Peyer's patch (tissue), 4 donors: ENCODE results near the gene SACM1L. TPM values are rescaled to one million over a fixed set of nuclear protein-coding genes. Genes with fewer than 3 reads are reported as not detected.
"Not testable (repeated sequence)": the region's sequence is repeated elsewhere in the genome, so short reads cannot be mapped to it uniquely, and the experiment has no call there.

Experiments used
- DNase-seq, 3 donors: peaks; one replicate each; pipeline ENCODE4 v3.0.0-alpha.2; 2017 to 2019
- H3K27ac ChIP-seq, 4 donors: fragments of 200-600 bp; sonication (generic); one replicate each; pipeline ENCODE4 v1.5.1; 2016 to 2019
- H3K27me3 ChIP-seq, 2 donors: fragments of 200-600 bp; sonication (generic); one replicate each; pipeline ENCODE4 v1.5.1; 2019
- H3K36me3 ChIP-seq, 3 donors: fragments of 200-600 bp; sonication (generic); one replicate each; pipeline ENCODE4 v1.5.1; 2016 to 2019
- H3K4me1 ChIP-seq, 4 donors: fragments of 200-600 bp; sonication (generic); one replicate each; pipeline ENCODE4 v1.5.1; 2016 to 2019
- H3K4me3 ChIP-seq, 4 donors: fragments of 200-600 bp; sonication (generic); 1 replicate in 3 of 4; 2 replicates in 1 of 4; pipeline ENCODE4 v1.5.1; 2016 to 2019; ENCODE audit warnings: mild to moderate bottlenecking in 1 of 4
- H3K9me3 ChIP-seq, 4 donors: fragments of 200-600 bp; sonication (generic); one replicate each; pipeline ENCODE4 v1.5.1; 2016 to 2019; ENCODE audit warnings: mild to moderate bottlenecking in 1 of 4
- CTCF ChIP-seq, 6 experiments: fragments of 450-650 bp in 4 of 6; fragments of 200-600 bp in 2 of 6; sonication (generic) in 1 of 6; IDR thresholded peaks; one replicate each; pipeline ENCODE4 v1.5.1; 2017 to 2019; ENCODE audit warnings: antibody characterized with exemption in 6 of 6, mild to moderate bottlenecking in 3 of 6, moderate library complexity in 1 of 6
- POLR2A ChIP-seq, 2 donors: fragments of 450-650 bp; IDR thresholded peaks; one replicate each; pipeline ENCODE4 v1.5.1; 2017; ENCODE audit warnings: antibody characterized with exemption in 2 of 2, mild to moderate bottlenecking in 2 of 2, moderate library complexity in 2 of 2
- total RNA-seq, 4 donors: library from RNA; depleted of rRNA; stranded (reverse); fragments of >200 nt; gene quantifications; one replicate each; pipeline ENCODE4 v1.1.0, GENCODE V29; 2016

SACM1L gene
- total RNA-seq, 4 donors from 2014 or later: 42.0 to 79.2 (median 59.2) TPM

DNA sequence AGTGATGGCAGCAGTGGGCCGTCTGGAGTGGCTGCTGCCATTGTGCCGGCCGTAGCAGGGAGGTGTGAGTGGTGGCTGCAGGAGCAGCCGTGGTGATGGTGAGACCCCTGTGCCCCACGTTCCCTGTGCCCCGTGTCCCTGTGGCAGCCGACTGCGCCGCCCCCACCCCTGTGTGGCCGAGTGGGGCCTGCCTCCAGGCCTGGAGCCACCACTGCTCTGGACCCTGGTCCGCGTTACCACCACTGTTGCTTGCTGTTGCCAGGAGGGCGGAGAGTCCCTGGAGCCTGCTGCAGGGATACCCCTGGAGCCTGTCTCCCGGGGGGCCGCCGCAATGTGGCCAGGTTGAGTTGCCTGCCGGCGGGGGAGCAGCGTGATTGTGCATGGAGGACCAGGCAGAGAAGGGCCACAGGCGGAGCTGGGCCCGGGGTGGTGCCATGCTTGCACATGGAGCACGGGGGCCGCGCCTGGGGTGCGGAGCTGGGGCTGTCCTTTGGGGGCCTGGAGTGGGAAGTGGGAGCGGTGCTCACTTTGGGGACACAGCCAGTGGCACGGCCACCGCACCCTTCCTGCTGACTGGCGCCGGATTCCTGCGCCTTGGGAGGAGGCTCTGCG is 57.1 kb downstream of the SACM1L start:
- Histone ChIP-seq H3K9me3 (no peaks in the 10 kb centered on the region), H3K36me3 (peaks cover 0 to 44% (median 0%) of the 10 kb centered on the region in 3 donors), H3K27ac (no peak overlapping the region), H3K27me3 (no peaks in the 10 kb centered on the region), H3K4me3 (no peak overlapping the region), H3K4me1 (no peaks in the 10 kb centered on the region)
- peak in 1 of 3 donors; percentile 45 for DNase-seq
- no peak for TF ChIP-seq CTCF (IDR thresholded peaks at IDR 0.05)
- TF ChIP-seq POLR2A (IDR thresholded peaks at IDR 0.05): no peak

GRCh38 chr3:45746777-45747622 is 57.8 kb downstream of the SACM1L start:
- Histone ChIP-seq H3K27me3 (no peaks in the 10 kb centered on the region), H3K36me3 (peaks cover 0 to 41% (median 0%) of the 10 kb centered on the region in 3 donors), H3K4me3 (no peak overlapping the region), H3K27ac (no peak overlapping the region), H3K4me1 (no peaks in the 10 kb centered on the region), H3K9me3 (no peaks in the 10 kb centered on the region)
- peak in 1 of 3 donors; percentile 48 for DNase-seq
- TF ChIP-seq POLR2A (IDR thresholded peaks at IDR 0.05) (no peak), CTCF (IDR thresholded peaks at IDR 0.05) (no peak)

DNA sequence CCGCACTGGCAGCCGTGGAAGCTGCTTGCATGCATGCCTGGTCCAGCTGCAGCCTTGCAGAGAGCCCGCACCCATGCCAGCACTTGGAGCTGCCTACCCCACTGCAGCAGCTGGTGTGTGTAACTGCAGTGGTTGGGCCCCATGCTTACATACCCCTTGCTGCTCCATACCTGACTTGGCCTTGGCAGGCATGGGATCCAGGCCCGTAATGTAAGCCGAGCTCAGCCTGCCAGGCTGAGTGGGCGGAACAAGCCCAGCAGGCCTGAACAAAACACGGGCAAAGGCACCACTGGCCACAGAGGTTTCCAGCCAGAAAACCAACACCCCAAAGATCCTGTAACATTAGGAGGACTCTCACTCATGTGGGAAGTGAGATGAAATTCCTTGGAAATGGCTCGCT is 58.9 kb downstream of the SACM1L start:
- Histone ChIP-seq H3K4me3 (no peak overlapping the region), H3K27ac (no peak overlapping the region), H3K9me3 (no peaks in the 10 kb centered on the region), H3K36me3 (peaks cover 0 to 41% (median 0%) of the 10 kb centered on the region in 3 donors), H3K4me1 (no peaks in the 10 kb centered on the region), H3K27me3 (no peaks in the 10 kb centered on the region)
- TF ChIP-seq POLR2A (IDR thresholded peaks at IDR 0.05) (no peak), CTCF (IDR thresholded peaks at IDR 0.05) (no peak)
- no peak for DNase-seq

- not testable (repeated sequence) for DNase-seq, H3K27ac ChIP-seq
These were observed 59.9 kb downstream of the SACM1L start for GRCh38 chr3:45749036-45749600.

DNA sequence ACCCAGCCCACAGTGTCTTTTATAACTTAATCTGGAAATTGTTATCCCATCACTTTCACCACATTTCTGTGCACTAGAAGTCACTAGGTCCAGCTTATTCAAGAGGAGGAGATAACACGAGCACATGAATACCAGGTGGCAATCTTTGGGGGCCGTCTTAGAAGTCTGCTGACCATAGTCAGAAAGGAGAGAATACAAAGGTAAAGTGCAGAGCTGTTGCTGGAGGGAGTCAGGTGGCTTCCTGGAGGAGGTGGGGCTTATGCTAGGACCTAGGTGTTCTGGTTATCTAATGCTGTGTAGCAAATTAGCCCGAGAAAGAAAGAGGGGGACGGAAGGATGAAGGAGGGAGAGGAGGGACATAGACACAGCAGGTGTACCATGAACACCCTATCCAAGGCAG is 60.7 kb downstream of the SACM1L start:
- DNase-seq: no peak
- no peak for TF ChIP-seq CTCF (IDR thresholded peaks at IDR 0.05)
- TF ChIP-seq POLR2A (IDR thresholded peaks at IDR 0.05): no peak
- Histone ChIP-seq H3K36me3 (peaks cover 0 to 27% (median 0%) of the 10 kb centered on the region in 3 donors), H3K9me3 (no peaks in the 10 kb centered on the region), H3K4me1 (no peaks in the 10 kb centered on the region), H3K4me3 (no peak overlapping the region), H3K27me3 (no peaks in the 10 kb centered on the region), H3K27ac (no peak overlapping the region)

More at GRCh38 chr3:45749036-45749600, 59.9 kb downstream of the SACM1L start:
- H3K4me3 ChIP-seq, H3K4me1 ChIP-seq, H3K27me3 ChIP-seq, H3K9me3 ChIP-seq: not testable (repeated sequence)
- peaks cover 0 to 31% (median 0%) of the 10 kb centered on the region in 3 donors for H3K36me3 ChIP-seq
